Measurements from ENCODE around the gene CACNA1H. TPM values are rescaled to one million over a fixed set of nuclear protein-coding genes. Genes with fewer than 3 reads are reported as not detected.

Gene CACNA1H
- total and polyA plus RNA-seq, 2 of the 4 experiments (the other 2 are of a cell fraction), result 1.6 to 5.8 TPM

GRCh38 chr16:1127101-1127500 lies 25.8 kb upstream of the CACNA1H start:
- Histone ChIP-seq H3K27ac (ENCODE audit: insufficient read depth, low read length) (no peak overlapping the region), H3K56ac (ENCODE audit: extremely low read depth, insufficient read depth, low read length) (no peak overlapping the region), H4K5ac (ENCODE audit: low read depth, low read length) (no peak overlapping the region), H2AFZ (replicated peaks; ENCODE audit: low read length, poor library complexity) (no peak overlapping the region), H2BK15ac (ENCODE audit: low read depth, low read length) (no peak overlapping the region), H3K27me3 (ENCODE audit: control insufficient read depth, insufficient read depth, low read length) (peaks cover under 1% of the 10 kb centered on the region; the same call in 1 of the 2 replicates), H4K91ac (ENCODE audit: insufficient read depth, low read depth, low read length) (no peak overlapping the region), H3K4me3 (ENCODE audit: insufficient read depth, low read depth, low read length) (no peak overlapping the region), H3K36me3 (ENCODE audit: control insufficient read depth, insufficient read depth, low read length) (no peaks in the 10 kb centered on the region), H3K14ac (replicated peaks; ENCODE audit: low read depth, low read length) (no peak overlapping the region), H2AK9ac (replicated peaks; ENCODE audit: low read depth, low read length, poor library complexity) (no peak overlapping the region), H3K18ac (ENCODE audit: low read depth, low read length) (no peak overlapping the region), H3K23ac (ENCODE audit: low read depth, low read length) (no peak overlapping the region), H3K79me1 (ENCODE audit: low read depth in 1 of 2, low read length in 2 of 2) (no peaks in the 10 kb centered on the region), H3K4ac (ENCODE audit: low read depth, low read length) (no peak overlapping the region), H3K4me1 (ENCODE audit: control insufficient read depth, insufficient read depth, low read length) (peaks cover 2% of the 10 kb centered on the region; the same call in 1 of the 2 replicates), H2AK5ac (ENCODE audit: low read depth, low read length) (no peak overlapping the region), H3K9me3 (ENCODE audit: control insufficient read depth, insufficient read depth, low read length) (no peaks in the 10 kb centered on the region), H4K8ac (ENCODE audit: low read depth in 2 of 2, low read length in 2 of 2) (no peak overlapping the region), H3K9me1 (ENCODE audit: insufficient read depth, low read length) (no peaks in the 10 kb centered on the region), H2BK120ac (ENCODE audit: low read depth, low read length) (no peak overlapping the region), H3K9ac (ENCODE audit: low read depth, low read length) (no peak overlapping the region), H2BK5ac (ENCODE audit: low read depth, low read length, poor library complexity, severe bottlenecking) (no peak overlapping the region), H3K4me2 (ENCODE audit: low read depth, low read length) (no peak overlapping the region), H2BK20ac (ENCODE audit: low read depth, low read length) (no peak overlapping the region), H4K20me1 (ENCODE audit: insufficient read depth, low read length) (no peaks in the 10 kb centered on the region)
- DNase-seq (no peak), ATAC-seq (ENCODE audit: low read depth) (no peak)
- no TSS peak for BruUV-seq (replicated peaks)
- TF ChIP-seq RFX5 (IDR thresholded peaks at IDR 0.05; ENCODE audit: low read depth, low read length) (no peak), BHLHE40 (IDR thresholded peaks at IDR 0.05; ENCODE audit: low read depth, low read length) (no peak), MAZ (IDR thresholded peaks at IDR 0.05; ENCODE audit: borderline replicate concordance, low read depth, low read length) (no peak), NFE2L2 (IDR thresholded peaks at IDR 0.05; ENCODE audit: low read depth, low read length) (no peak)
- TF ChIP-seq, protein P1, sequence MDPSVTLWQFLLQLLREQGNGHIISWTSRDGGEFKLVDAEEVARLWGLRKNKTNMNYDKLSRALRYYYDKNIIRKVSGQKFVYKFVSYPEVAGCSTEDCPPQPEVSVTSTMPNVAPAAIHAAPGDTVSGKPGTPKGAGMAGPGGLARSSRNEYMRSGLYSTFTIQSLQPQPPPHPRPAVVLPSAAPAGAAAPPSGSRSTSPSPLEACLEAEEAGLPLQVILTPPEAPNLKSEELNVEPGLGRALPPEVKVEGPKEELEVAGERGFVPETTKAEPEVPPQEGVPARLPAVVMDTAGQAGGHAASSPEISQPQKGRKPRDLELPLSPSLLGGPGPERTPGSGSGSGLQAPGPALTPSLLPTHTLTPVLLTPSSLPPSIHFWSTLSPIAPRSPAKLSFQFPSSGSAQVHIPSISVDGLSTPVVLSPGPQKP (IDR thresholded peaks at IDR 0.05; ENCODE audit: borderline replicate concordance, low read depth, low read length), result no peak
- dilution Hi-C loops (cut with HindIII; ENCODE audit: low sequenced_read_pairs, unreplicated experiment), result no loop called here
- intact Hi-C loops (cut with micrococcal nuclease), result no loop called here
- POLR2A ChIA-PET (ENCODE audit: unreplicated experiment), result no interaction called here
- WGBS, 2 experiments (ENCODE audit: extremely low coverage in 2 of 2, insufficient read length in 1 of 2), result 50% methylated on average over 6 of the region's 16 CpGs; no CpG with 5 or more reads in 1 of the 2 experiments
- in situ Hi-C loops (cut with MboI; ENCODE audit: low sequenced_read_pairs), result no loop called here
- CTCF ChIA-PET, result no interaction called here
